Stimulated activated CD8-positive, alpha-beta memory T cell treated with anti-CD3 and anti-CD28 coated beads, Interleukin-4, amount 100 ng/mL, for 4 hours (primary cell): ENCODE data around the gene CYP2S1.
"Not testable (repeated sequence)": the region's sequence is repeated elsewhere in the genome, so short reads cannot be mapped to it uniquely, and the experiment has no call there.

Source experiments
- DNase-seq, 2 donors: peaks; one replicate each; pipeline ENCODE4 v3.0.0-alpha.2; 2020; ENCODE audit warnings: low read depth in 2 of 2, low spot score in 1 of 2

The CYP2S1 gene

GRCh38 chr19:41225238-41226052 lies 32.4 kb downstream of the CYP2S1 start:
- peak; percentile 31 to 32 for DNase-seq

GRCh38 chr19:41226053-41226873 lies 33.2 kb downstream of the CYP2S1 start:
- DNase-seq = peak in 1 of 2 donors; percentile 9

GRCh38 chr19:41226874-41227390 lies 33.9 kb downstream of the CYP2S1 start:
- DNase-seq = no peak

- DNase-seq = no peak
These were observed 35.5 kb downstream of the CYP2S1 start for GRCh38 chr19:41228486-41228885.

GRCh38 chr19:41229338-41229737 lies 36.3 kb downstream of the CYP2S1 start:
- not testable (repeated sequence) for DNase-seq

GRCh38 chr19:41230067-41230857 lies 37.2 kb downstream of the CYP2S1 start:
- DNase-seq = no peak

- no peak for DNase-seq
These were observed 39.7 kb downstream of the CYP2S1 start for GRCh38 chr19:41232686-41233085.

GRCh38 chr19:41233748-41234240 lies 40.8 kb downstream of the CYP2S1 start:
- DNase-seq = no peak

GRCh38 chr19:41234512-41235168 lies 41.6 kb downstream of the CYP2S1 start:
- no peak for DNase-seq

- DNase-seq = no peak
These were observed 42.5 kb downstream of the CYP2S1 start for GRCh38 chr19:41235480-41235879.

GRCh38 chr19:41238244-41238643 lies 45.2 kb downstream of the CYP2S1 start:
- no peak for DNase-seq

GRCh38 chr19:41239363-41239762 lies 46.3 kb downstream of the CYP2S1 start:
- no peak for DNase-seq

GRCh38 chr19:41239961-41240574 lies 47.0 kb downstream of the CYP2S1 start:
- no peak for DNase-seq

GRCh38 chr19:41241859-41242258 lies 48.8 kb downstream of the CYP2S1 start:
- no peak for DNase-seq

- no peak for DNase-seq
These were observed 51.1 kb downstream of the CYP2S1 start for GRCh38 chr19:41244117-41244516.

- DNase-seq = no peak
These were observed 52.8 kb downstream of the CYP2S1 start for GRCh38 chr19:41245843-41246242.

- no peak for DNase-seq
These were observed 55.9 kb downstream of the CYP2S1 start for GRCh38 chr19:41248895-41249294.

GRCh38 chr19:41249707-41250423 lies 56.8 kb downstream of the CYP2S1 start:
- DNase-seq = no peak

GRCh38 chr19:41253660-41254059 lies 60.6 kb downstream of the CYP2S1 start:
- no peak for DNase-seq
